Keratinocyte (primary cell): Measurements from ENCODE around the gene ARHGDIA. TPM values are rescaled to one million over a fixed set of nuclear protein-coding genes. Genes with fewer than 3 reads are reported as not detected.

Experiments used
- DNase-seq: peaks from one replicate; pipeline ENCODE4 v3.0.0-alpha.2; 2011; ENCODE audit warnings: low read depth, missing footprints, low spot score
- FAIRE-seq: peaks from 2 replicates; lab custom pipeline; 2011; peaks lifted over from hg19 to GRCh38; lab: Jason Lieb, UNC
- H2AFZ ChIP-seq: 2 replicates; pipeline ENCODE4 v1.6.0; 2012; ENCODE audit warnings: low read length, control low read depth, inconsistent platforms; ENCODE audit not compliant: control insufficient read depth
- H3K27ac ChIP-seq: 2 replicates; pipeline ENCODE4 v1.5.1; 2011; ENCODE audit warnings: low read length; ENCODE audit not compliant: control insufficient read depth, insufficient read depth
- H3K27me3 ChIP-seq: 3 replicates; pipeline ENCODE4 v1.6.0; 2011; ENCODE audit warnings: low read length; ENCODE audit not compliant: control insufficient read depth, insufficient read depth; ENCODE audit errors: extremely low read depth
- H3K36me3 ChIP-seq, 2 experiments: 2 replicates in 1 of 2; 3 replicates in 1 of 2; pipeline ENCODE4 v1.5.1; 2011; ENCODE audit warnings: low read length in 2 of 2, mild to moderate bottlenecking in 1 of 2; ENCODE audit not compliant: control insufficient read depth in 2 of 2, insufficient read depth in 2 of 2; ENCODE audit errors: extremely low read depth in 1 of 2
- H3K4me1 ChIP-seq: 3 replicates; pipeline ENCODE4 v1.5.1; 2011; ENCODE audit warnings: low read length; ENCODE audit not compliant: control insufficient read depth, insufficient read depth; ENCODE audit errors: extremely low read depth
- H3K4me2 ChIP-seq: 3 replicates; pipeline ENCODE4 v1.6.0; 2011; ENCODE audit warnings: low read depth, low read length; ENCODE audit not compliant: control insufficient read depth, insufficient read depth; ENCODE audit errors: extremely low read depth
- H3K4me3 ChIP-seq, 3 experiments: fragments of 200-600 bp in 1 of 3; sonication (generic) in 1 of 3; 2 replicates in 2 of 3; 3 replicates in 1 of 3; pipeline ENCODE4 v1.5.1; 2011 to 2016; ENCODE audit warnings: low read length in 3 of 3, mild to moderate bottlenecking in 3 of 3, control low read depth in 2 of 3, inconsistent platforms in 1 of 3, low read depth in 1 of 3, mixed read lengths in 1 of 3, mixed run types in 1 of 3, moderate library complexity in 1 of 3; ENCODE audit not compliant: control insufficient read depth in 2 of 3, insufficient read depth in 2 of 3; ENCODE audit errors: extremely low read depth in 1 of 3
- H3K79me2 ChIP-seq: 2 replicates; pipeline ENCODE4 v1.6.0; 2012; ENCODE audit warnings: low read length; ENCODE audit not compliant: control insufficient read depth, insufficient read depth
- H3K9ac ChIP-seq: 3 replicates; pipeline ENCODE4 v1.6.0; 2011; ENCODE audit warnings: low read length; ENCODE audit not compliant: control insufficient read depth, insufficient read depth; ENCODE audit errors: extremely low read depth
- H3K9me1 ChIP-seq: 3 replicates; pipeline ENCODE4 v1.6.0; 2011; ENCODE audit warnings: low read length; ENCODE audit not compliant: control insufficient read depth, insufficient read depth; ENCODE audit errors: extremely low read depth
- H3K9me3 ChIP-seq: 2 replicates; pipeline ENCODE4 v1.5.1; 2012; ENCODE audit warnings: low read depth, low read length; ENCODE audit not compliant: control insufficient read depth
- H4K20me1 ChIP-seq: 3 replicates; pipeline ENCODE4 v1.6.0; 2011; ENCODE audit warnings: low read length; ENCODE audit not compliant: control insufficient read depth, insufficient read depth; ENCODE audit errors: extremely low read depth
- EZH2 ChIP-seq: IDR thresholded peaks from one replicate; pipeline ENCODE4 v1.6.1; 2012; ENCODE audit warnings: inconsistent platforms, mild to moderate bottlenecking, low read length, moderate library complexity
- dilution Hi-C: fragments of 300-500 bp; cut with MboI; formaldehyde crosslinking; loops from one replicate; pipeline ENCODE4 v1.7.0; 2020; ENCODE audit warnings: low sequenced_read_pairs; ENCODE audit not compliant: extremely low pct_ligation_motif_present
- polyA plus RNA-seq, 5 experiments: library from polyadenylated mRNA; depleted of rRNA in 3 of 5; stranded (reverse) in 3 of 5; stranded (forward) in 1 of 5; unstranded in 1 of 5; fragments of >200 nt; gene quantifications; 1 replicate in 1 of 5; 2 replicates in 3 of 5; 3 replicates in 1 of 5; pipeline versions ENCODE4 v1.2.1 to v1.2.3, GENCODE V29; 2011 to 2012; ENCODE audit warnings: missing spikeins in 2 of 5, low read depth in 1 of 5, low replicate concordance in 1 of 5
- TF ChIP-seq, protein P1 (sequence below), 3 experiments: IDR thresholded peaks in 1 of 3; conservative IDR thresholded peaks in 1 of 3; optimal IDR thresholded peaks in 1 of 3; 2 replicates in 2 of 3; 3 replicates in 1 of 3; pipeline versions ENCODE3 to v1.5.1; 2011; ENCODE audit warnings: low read length in 3 of 3, mild to moderate bottlenecking in 3 of 3, moderate library complexity in 2 of 3, control low read depth in 1 of 3, inconsistent platforms in 1 of 3; ENCODE audit not compliant: insufficient read depth in 2 of 3; ENCODE audit errors: extremely low read depth in 1 of 3

ARHGDIA gene
- polyA plus RNA-seq, 1 donor (not counting 4 experiments of a cell fraction or from before 2014, with no cell fraction given) = 65.7 TPM

DNA sequence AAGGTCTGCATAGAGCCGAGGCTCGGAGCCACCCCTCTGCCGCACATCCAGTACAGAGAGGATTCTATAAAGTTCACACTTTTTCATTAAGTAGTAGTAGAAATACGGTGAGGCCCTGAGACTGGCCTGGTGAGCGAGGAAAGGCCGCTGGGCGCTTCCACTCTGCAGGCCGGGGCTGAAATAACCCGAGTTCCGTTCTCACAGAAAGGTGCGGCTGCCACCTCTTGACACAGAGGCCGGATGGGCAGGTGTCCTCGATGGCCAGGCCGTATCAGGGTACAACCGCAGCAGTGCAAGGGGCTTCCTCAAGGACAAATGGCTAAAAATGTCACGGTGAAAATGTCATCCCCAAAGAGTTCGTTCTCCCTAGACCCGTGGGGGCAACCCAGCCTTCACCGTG is 40.8 kb upstream of the ARHGDIA start:
- peaks cover 6% of the 10 kb centered on the region for H4K20me1 ChIP-seq
- no peak overlapping the region for H2AFZ ChIP-seq
- H3K4me3 ChIP-seq = no peak overlapping the region
- no peak overlapping the region for H3K9ac ChIP-seq
- H3K9me1 ChIP-seq = peaks cover 7% of the 10 kb centered on the region
- no peaks in the 10 kb centered on the region for H3K27me3 ChIP-seq
- H3K36me3 ChIP-seq = peaks cover 34 to 40% of the 10 kb centered on the region in 2 experiments
- H3K4me2 ChIP-seq = peak overlapping the region; percentile 46
- DNase-seq (no peak), FAIRE-seq (no peak)
- peaks cover 28% of the 10 kb centered on the region for H3K79me2 ChIP-seq
- TF ChIP-seq EZH2 = no peak
- TF ChIP-seq, protein P1, sequence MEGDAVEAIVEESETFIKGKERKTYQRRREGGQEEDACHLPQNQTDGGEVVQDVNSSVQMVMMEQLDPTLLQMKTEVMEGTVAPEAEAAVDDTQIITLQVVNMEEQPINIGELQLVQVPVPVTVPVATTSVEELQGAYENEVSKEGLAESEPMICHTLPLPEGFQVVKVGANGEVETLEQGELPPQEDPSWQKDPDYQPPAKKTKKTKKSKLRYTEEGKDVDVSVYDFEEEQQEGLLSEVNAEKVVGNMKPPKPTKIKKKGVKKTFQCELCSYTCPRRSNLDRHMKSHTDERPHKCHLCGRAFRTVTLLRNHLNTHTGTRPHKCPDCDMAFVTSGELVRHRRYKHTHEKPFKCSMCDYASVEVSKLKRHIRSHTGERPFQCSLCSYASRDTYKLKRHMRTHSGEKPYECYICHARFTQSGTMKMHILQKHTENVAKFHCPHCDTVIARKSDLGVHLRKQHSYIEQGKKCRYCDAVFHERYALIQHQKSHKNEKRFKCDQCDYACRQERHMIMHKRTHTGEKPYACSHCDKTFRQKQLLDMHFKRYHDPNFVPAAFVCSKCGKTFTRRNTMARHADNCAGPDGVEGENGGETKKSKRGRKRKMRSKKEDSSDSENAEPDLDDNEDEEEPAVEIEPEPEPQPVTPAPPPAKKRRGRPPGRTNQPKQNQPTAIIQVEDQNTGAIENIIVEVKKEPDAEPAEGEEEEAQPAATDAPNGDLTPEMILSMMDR (optimal IDR thresholded peaks at IDR 0.05 in 1 of 3, IDR thresholded peaks at IDR 0.05 in 1 of 3, conservative IDR thresholded peaks at IDR 0.05 in 1 of 3; ENCODE audit: extremely low read depth in 1 of 3, insufficient read depth in 2 of 3, low read length in 3 of 3) = no peak
- no peaks in the 10 kb centered on the region for H3K9me3 ChIP-seq
- H3K27ac ChIP-seq = no peak overlapping the region
- dilution Hi-C loops = no loop called here
- H3K4me1 ChIP-seq = peaks cover 33% of the 10 kb centered on the region

DNA sequence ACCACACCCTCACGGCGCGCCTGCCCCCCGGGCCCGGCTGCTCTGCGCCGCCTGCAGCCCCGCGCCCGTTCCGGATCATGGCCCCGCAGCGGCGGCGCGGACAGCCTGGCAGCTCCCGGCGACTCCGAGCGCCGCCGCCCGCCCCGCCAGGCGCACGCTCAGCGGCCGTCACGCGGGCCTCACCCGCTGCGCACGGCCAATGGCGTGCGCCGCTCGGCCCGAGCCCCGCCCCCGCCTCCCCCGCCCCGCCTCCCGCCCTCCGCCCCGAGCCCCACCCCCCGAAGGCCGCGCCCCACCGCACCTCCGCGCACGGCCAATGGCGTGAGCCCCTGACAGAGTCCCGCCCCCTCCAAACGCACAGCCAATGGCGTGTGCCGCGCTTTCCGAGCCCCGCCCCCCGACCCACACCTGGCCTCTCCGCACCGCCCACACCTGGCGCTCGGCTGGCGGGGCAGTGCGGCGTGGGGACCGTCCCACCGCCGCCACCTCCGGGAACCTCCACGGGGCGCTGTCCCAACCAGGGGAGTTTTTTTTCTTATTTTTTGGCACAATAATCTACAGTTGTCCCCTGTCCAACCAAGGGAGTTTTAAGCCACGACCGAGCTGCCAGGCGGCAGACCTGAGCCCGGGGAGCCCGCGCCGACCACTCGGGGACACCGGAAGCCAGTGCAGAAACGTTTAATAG is 40.3 kb upstream of the ARHGDIA start, which contains the start of gene PCYT2:
PCYT2 (minus strand) TSS at position 123 of the 685 bp plus-strand sequence; CDS start at position 79, 44 bp downstream.
- Histone ChIP-seq H3K4me2 (peak within 1 kb of the TSS; percentile 59), H3K79me2 (peaks cover 26% of the 10 kb centered on the region), H3K9ac (peak within 1 kb of the TSS; percentile 78), H2AFZ (peak within 1 kb of the TSS; percentile 43), H3K4me3 (peak within 1 kb of the TSS; percentile 67 to 90 (median 83)), H3K27ac (peak within 1 kb of the TSS; percentile 58), H3K27me3 (no peaks in the 10 kb centered on the region), H3K36me3 (peaks cover 35 to 42% of the 10 kb centered on the region in 2 experiments), H3K9me3 (no peaks in the 10 kb centered on the region), H3K4me1 (peaks cover 27% of the 10 kb centered on the region), H4K20me1 (peaks cover 3% of the 10 kb centered on the region), H3K9me1 (peaks cover 7% of the 10 kb centered on the region)
- dilution Hi-C loops = no loop called here
- DNase-seq (no peak), FAIRE-seq (no peak)
- TF ChIP-seq EZH2 = no peak
- TF ChIP-seq, protein P1 (optimal IDR thresholded peaks at IDR 0.05 in 1 of 3, IDR thresholded peaks at IDR 0.05 in 1 of 3, conservative IDR thresholded peaks at IDR 0.05 in 1 of 3; ENCODE audit: extremely low read depth in 1 of 3, insufficient read depth in 2 of 3, low read length in 3 of 3) = no peak
